Neutrophil (primary cell): ENCODE measurements around the gene BABAM2.

Experiments used
- H3K27ac ChIP-seq: fragments of 200-600 bp; sonication (generic); 2 replicates; pipeline ENCODE4 v1.5.1; 2016; ENCODE audit warnings: mild to moderate bottlenecking, moderate library complexity
- H3K27me3 ChIP-seq: fragments of 200-600 bp; sonication (generic); 2 replicates; pipeline ENCODE4 v1.6.0; 2016; ENCODE audit warnings: mild to moderate bottlenecking
- H3K36me3 ChIP-seq: fragments of 200-600 bp; sonication (generic); 2 replicates; pipeline ENCODE4 v1.5.1; 2017
- H3K4me1 ChIP-seq, 2 experiments: fragments of 200-600 bp in 1 of 2; sonication (generic) in 1 of 2; 1 replicate in 1 of 2; 2 replicates in 1 of 2; pipeline versions ENCODE4 v1.5.1 to v1.6.1; 2013 to 2016; ENCODE audit warnings: low read depth in 1 of 2, low read length in 1 of 2, mild to moderate bottlenecking in 1 of 2, moderate library complexity in 1 of 2; ENCODE audit not compliant: control insufficient read depth in 1 of 2, insufficient read depth in 1 of 2
- H3K4me3 ChIP-seq, 2 experiments: fragments of 200-600 bp in 1 of 2; sonication (generic) in 1 of 2; 1 replicate in 1 of 2; 2 replicates in 1 of 2; pipeline ENCODE4 v1.5.1; 2013 to 2016; ENCODE audit warnings: low read depth in 1 of 2, low read length in 1 of 2, mild to moderate bottlenecking in 1 of 2, moderate library complexity in 1 of 2
- H3K9me3 ChIP-seq: fragments of 200-600 bp; sonication (generic); 2 replicates; pipeline ENCODE4 v1.5.1; 2016
- TF ChIP-seq, protein P1 (sequence below): fragments of 200-600 bp; sonication (generic); IDR thresholded peaks from 2 replicates; pipeline ENCODE4 v1.5.1; 2016; ENCODE audit warnings: antibody characterized with exemption

Gene BABAM2

GRCh38 chr2:28382755-28383154, 492.2 kb downstream of the BABAM2 start:
- TF ChIP-seq, protein P1, sequence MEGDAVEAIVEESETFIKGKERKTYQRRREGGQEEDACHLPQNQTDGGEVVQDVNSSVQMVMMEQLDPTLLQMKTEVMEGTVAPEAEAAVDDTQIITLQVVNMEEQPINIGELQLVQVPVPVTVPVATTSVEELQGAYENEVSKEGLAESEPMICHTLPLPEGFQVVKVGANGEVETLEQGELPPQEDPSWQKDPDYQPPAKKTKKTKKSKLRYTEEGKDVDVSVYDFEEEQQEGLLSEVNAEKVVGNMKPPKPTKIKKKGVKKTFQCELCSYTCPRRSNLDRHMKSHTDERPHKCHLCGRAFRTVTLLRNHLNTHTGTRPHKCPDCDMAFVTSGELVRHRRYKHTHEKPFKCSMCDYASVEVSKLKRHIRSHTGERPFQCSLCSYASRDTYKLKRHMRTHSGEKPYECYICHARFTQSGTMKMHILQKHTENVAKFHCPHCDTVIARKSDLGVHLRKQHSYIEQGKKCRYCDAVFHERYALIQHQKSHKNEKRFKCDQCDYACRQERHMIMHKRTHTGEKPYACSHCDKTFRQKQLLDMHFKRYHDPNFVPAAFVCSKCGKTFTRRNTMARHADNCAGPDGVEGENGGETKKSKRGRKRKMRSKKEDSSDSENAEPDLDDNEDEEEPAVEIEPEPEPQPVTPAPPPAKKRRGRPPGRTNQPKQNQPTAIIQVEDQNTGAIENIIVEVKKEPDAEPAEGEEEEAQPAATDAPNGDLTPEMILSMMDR: no peak
- Histone ChIP-seq H3K27ac (no peak overlapping the region), H3K4me1 (peaks cover 43 to 45% of the 10 kb centered on the region in 2 experiments), H3K9me3 (no peaks in the 10 kb centered on the region), H3K36me3 (no peaks in the 10 kb centered on the region), H3K4me3 (no peak overlapping the region), H3K27me3 (peaks cover 4% of the 10 kb centered on the region)

DNA sequence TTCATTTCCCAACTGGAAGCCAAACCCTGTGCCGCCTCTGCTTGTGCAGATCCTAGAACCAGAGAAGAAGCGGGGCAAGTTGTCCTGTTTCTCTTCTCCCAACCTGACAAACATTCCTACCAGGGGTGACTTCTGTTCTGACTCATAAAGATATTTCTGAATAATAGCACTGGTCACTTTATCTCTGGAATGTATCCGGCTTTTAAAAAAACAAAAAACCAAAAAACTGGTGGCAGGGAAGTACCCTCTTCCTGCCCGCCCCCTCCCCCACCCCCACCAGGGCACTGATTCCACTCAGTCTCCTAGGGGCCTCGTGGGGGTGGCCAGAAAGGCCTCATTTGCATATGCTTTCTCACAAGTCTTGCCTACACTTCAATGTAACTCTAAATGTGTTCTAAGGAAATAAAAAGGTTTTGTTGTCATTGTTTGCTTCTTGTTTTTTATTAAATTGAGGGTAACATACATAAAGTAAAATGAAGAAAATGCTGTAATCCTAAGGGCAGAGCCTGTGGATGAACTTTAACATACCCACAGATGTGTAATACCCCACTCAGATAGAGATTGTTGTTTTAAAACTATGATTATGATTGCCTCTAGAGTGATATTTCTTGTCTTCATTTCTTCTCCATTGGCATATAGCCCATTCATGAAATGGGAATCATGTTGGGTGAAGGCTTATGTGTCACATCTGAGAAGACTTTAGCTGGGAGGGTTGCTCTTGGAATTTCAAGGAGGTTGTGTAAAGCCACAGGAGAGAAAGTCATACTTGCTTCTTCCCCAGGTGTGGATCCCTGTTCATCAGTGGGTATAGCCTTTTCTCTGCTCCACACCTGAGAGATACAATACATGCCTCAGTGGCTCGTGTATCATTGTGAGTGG, 496.8 kb downstream of the BABAM2 start:
- peaks cover 16 to 18% of the 10 kb centered on the region in 2 experiments for H3K4me1 ChIP-seq
- H3K9me3 ChIP-seq: no peaks in the 10 kb centered on the region
- H3K27ac ChIP-seq: no peak overlapping the region
- H3K27me3 ChIP-seq: peaks cover 14% of the 10 kb centered on the region
- TF ChIP-seq, protein P1: no peak
- no peak overlapping the region for H3K4me3 ChIP-seq
- no peaks in the 10 kb centered on the region for H3K36me3 ChIP-seq
